ENCODE measurements around the gene PSMA3.
A peak's percentile ranks its signal among the peaks of the same experiment; 100 is the strongest.

Gene PSMA3

GRCh38 chr14:58299401-58300330, 55.0 kb downstream of the PSMA3 start:
- DNase-seq: peak; percentile 29 to 53 (median 48)

- DNase-seq: no peak
These were observed 56.8 kb downstream of the PSMA3 start for GRCh38 chr14:58301416-58301815.

GRCh38 chr14:58305730-58306129, 61.1 kb downstream of the PSMA3 start:
- no peak for DNase-seq

- DNase-seq: no peak
These were observed 63.1 kb downstream of the PSMA3 start for GRCh38 chr14:58307597-58308316.

DNA sequence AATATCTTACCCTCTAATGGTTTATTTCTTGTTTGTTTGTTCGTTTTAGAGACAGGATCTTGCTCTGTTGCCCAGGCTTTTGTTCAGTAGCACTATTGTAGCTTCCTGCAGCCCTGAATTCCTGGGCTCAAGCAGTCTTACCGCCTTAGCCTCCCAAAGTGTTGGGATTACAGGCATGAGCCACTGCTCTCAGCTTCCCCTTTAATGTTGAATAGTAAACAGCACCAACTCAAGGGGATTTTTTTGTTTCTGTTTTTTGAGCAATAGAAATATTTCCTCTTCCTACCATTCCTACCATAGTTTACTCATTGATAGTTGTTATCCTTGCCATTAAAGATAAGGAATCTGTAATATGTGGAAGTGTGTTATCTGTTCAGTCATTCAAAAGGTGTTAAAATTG, 64.4 kb downstream of the PSMA3 start:
- peak; percentile 61 to 76 (median 69) for DNase-seq

- no peak for DNase-seq
These were observed 69.1 kb downstream of the PSMA3 start for GRCh38 chr14:58313699-58314098.

GRCh38 chr14:58315606-58316005, 71.0 kb downstream of the PSMA3 start:
- DNase-seq: no peak

Measured in suppressor macrophage treated with lipopolysaccharide for 1 hour (primary cell).